NT2/D1 (cell line): ENCODE data around the gene TMC6.

Experiments
- SUZ12 ChIP-seq: IDR thresholded peaks from 2 replicates; pipeline ENCODE4 v1.6.1; 2011; ENCODE audit not compliant: insufficient read length, insufficient read depth; ENCODE audit errors: extremely low read depth
- ZNF274 ChIP-seq: IDR thresholded peaks from 2 replicates; pipeline ENCODE4 v1.6.1; 2011; ENCODE audit warnings: mild to moderate bottlenecking, low read depth, low read length

DNA sequence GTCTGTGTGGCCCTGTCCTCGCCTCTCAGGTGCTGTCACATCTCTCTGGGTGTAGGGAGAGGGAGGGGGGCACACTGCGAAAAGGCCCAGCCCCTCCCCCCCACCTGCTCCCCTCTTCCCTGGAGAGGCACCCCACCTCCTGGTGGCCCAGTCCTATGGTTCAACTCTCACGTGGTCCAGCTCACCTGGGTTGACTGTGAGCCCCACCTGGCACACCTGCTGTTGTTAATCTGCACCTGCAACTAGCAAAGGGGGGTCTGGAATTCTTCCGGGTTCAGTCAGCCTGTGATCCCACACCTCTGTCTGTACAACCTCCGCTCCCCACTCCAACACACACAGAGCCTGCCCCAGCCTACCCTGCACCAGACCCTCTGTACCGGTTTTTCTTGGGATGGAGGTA is 37.9 kb upstream of the TMC6 start:
- TF ChIP-seq ZNF274 (no peak), SUZ12 (no peak)
